Heart left ventricle (tissue), 16 donors: ENCODE measurements around the gene MPZ. TPM values are rescaled to one million over a fixed set of nuclear protein-coding genes. Genes with fewer than 3 reads are reported as not detected.
A peak's percentile ranks its signal among the peaks of the same experiment; 100 is the strongest.

Experiments used
- ATAC-seq, 4 donors: fragments of 200-7000 bp; cut with Tn5 transposase; one replicate each; pipeline ENCODE4 v1.9.1; 2020 to 2022; ENCODE audit warnings: moderate library complexity in 4 of 4, mild to moderate bottlenecking in 3 of 4, moderate number of reproducible peaks in 1 of 4
- DNase-seq, 5 donors: peaks; one replicate each; pipeline ENCODE4 v3.0.0-alpha.2; 2020
- H3K27ac ChIP-seq, 12 donors: fragments of 200-600 bp; sonication (generic) in 4 of 12; one replicate each; pipeline versions ENCODE4 v1.5.0 to v1.8.0; 2016 to 2022; ENCODE audit warnings: mild to moderate bottlenecking in 2 of 12
- H3K27me3 ChIP-seq, 9 donors: fragments of 200-600 bp; sonication (generic) in 2 of 9; one replicate each; pipeline versions ENCODE4 v1.5.1 to v1.8.0; 2016 to 2022; ENCODE audit warnings: mild to moderate bottlenecking in 3 of 9
- H3K36me3 ChIP-seq, 9 donors: fragments of 200-600 bp; sonication (generic) in 2 of 9; one replicate each; pipeline versions ENCODE4 v1.5.0 to v1.8.0; 2018 to 2022; ENCODE audit warnings: mild to moderate bottlenecking in 2 of 9
- H3K4me1 ChIP-seq, 12 donors: fragments of 200-600 bp; sonication (generic) in 4 of 12; one replicate each; pipeline versions ENCODE4 v1.5.0 to v1.8.0; 2016 to 2022; ENCODE audit warnings: mild to moderate bottlenecking in 3 of 12
- H3K4me3 ChIP-seq, 12 donors: fragments of 200-600 bp; sonication (generic) in 4 of 12; one replicate each; pipeline versions ENCODE4 v1.5.0 to v1.8.0; 2017 to 2022; ENCODE audit warnings: mild to moderate bottlenecking in 9 of 12, moderate library complexity in 4 of 12
- H3K9me3 ChIP-seq, 12 donors: fragments of 200-600 bp; sonication (generic) in 4 of 12; one replicate each; pipeline versions ENCODE4 v1.5.0 to v1.8.0; 2016 to 2022; ENCODE audit warnings: mild to moderate bottlenecking in 1 of 12
- POLR2A ChIP-seq, 2 donors: fragments of 450-650 bp; IDR thresholded peaks; one replicate each; pipeline ENCODE4 v1.6.1; 2017; ENCODE audit warnings: antibody characterized with exemption in 2 of 2, mild to moderate bottlenecking in 2 of 2, moderate library complexity in 2 of 2
- WGBS, 4 donors: extraction: QIAGEN DNeasy Blood & Tissue Kit in 2 of 4; methylation state at CpG; one replicate each; pipeline versions ENCODE4 v1.1.5 to v1.1.7; 2013 to 2018; 5-methylcytosine and 5-hydroxymethylcytosine counted together
- intact Hi-C, 10 donors: fragments of 100-400 bp; cut with DNase I; formaldehyde crosslinking; loops; one replicate each; pipeline versions ENCODE4 v1.11.1 to v1.14.2; 2022
- polyA plus RNA-seq, 2 donors: library from polyadenylated mRNA; stranded (reverse); fragments of 200-250 nt; gene quantifications; one replicate each; pipeline ENCODE4 v1.2.3, GENCODE V29; 2013
- total RNA-seq, 9 donors: library from RNA; depleted of rRNA in 2 of 9; stranded (reverse); fragments of >200 nt in 2 of 9; fragmentation: NEBNext Ultra II Directional in 3 of 9; extraction: Animal tissue kit (Norgen Biotek cat#: 25700) in 3 of 9; gene quantifications; one replicate each; pipeline versions ENCODE4 v1.1.0 to v1.2.4, GENCODE V29; 2016 to 2023
- TF ChIP-seq, protein P1 (sequence below), 12 donors: fragments of 200-600 bp; sonication (generic) in 4 of 12; IDR thresholded peaks; one replicate each; pipeline versions ENCODE4 v1.5.0 to v1.8.0; 2018 to 2022; ENCODE audit warnings: antibody characterized with exemption in 12 of 12, mild to moderate bottlenecking in 5 of 12
- donor health status: ischemic (EF 13 %, LVEDD 7.1; RV severe dilation, severe dysfunction).
- donor health status: healthy with polysubstance abuse.
- donor health status: DM: no; HTN: yes; CAD: no.
- donor health status: DM: no; HTN: no; CAD: no.
- donor health status: ischemic (EF 25% LVEDD 6.9; RV normal size, moderate dysfunction).
- donor health status: ischemic (EF 25% LVEDD 5.7; RV mildly dilated, moderate dysfunction).
- donor health status: healthy.
- donor health status: DM: yes; HTN: yes; CAD: no.
- donor health status: ischemic (EF 35%, LVEDD 5.7; RV mildly dilated, moderate dysfunction).
- donor health status: nonischemic (EF 11% LVEDD 7.7; RV severe dilation, severe dysfunction).
- donor health status: DM: yes; HTN: yes; CAD: no.
- donor health status: PGD.
- donor health status: ischemic (EF 29% LVEDD 5.4; RV normal size, mild dysfunction).
- donor health status: nonischemic (EF 23%, LVEDD 6.1; RV moderate dilation, normal function).

The MPZ gene
- total and polyA plus RNA-seq, 11 donors, result 0.90 to 5.6 (median 2.3) TPM

DNA sequence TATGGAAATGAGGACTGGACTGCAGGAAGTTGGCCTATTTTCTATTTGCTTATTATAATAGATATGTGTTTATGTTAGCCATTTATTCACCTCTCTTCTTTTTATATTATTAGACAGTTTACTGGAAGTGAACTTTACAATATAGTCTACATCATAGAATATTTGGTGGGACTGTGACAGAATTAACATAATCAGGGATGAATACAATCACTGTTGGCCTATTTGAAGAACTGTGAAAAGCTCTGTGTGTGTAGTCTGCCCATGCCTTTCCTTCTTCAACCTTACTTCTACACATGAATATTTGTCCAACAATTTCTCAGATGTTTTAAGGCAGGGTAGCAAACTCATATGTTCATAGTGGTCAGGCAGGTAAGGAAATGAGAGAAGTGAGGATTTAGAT, 12.4 kb downstream of the MPZ start:
- Histone ChIP-seq H3K4me1 (peaks cover 0 to 13% (median 0%) of the 10 kb centered on the region in 12 donors), H3K27me3 (no peaks in the 10 kb centered on the region), H3K36me3 (no peaks in the 10 kb centered on the region), H3K27ac (peak overlapping the region in 1 of 12 donors; percentile 6), H3K9me3 (no peaks in the 10 kb centered on the region), H3K4me3 (no peak overlapping the region)
- TF ChIP-seq, protein P1, sequence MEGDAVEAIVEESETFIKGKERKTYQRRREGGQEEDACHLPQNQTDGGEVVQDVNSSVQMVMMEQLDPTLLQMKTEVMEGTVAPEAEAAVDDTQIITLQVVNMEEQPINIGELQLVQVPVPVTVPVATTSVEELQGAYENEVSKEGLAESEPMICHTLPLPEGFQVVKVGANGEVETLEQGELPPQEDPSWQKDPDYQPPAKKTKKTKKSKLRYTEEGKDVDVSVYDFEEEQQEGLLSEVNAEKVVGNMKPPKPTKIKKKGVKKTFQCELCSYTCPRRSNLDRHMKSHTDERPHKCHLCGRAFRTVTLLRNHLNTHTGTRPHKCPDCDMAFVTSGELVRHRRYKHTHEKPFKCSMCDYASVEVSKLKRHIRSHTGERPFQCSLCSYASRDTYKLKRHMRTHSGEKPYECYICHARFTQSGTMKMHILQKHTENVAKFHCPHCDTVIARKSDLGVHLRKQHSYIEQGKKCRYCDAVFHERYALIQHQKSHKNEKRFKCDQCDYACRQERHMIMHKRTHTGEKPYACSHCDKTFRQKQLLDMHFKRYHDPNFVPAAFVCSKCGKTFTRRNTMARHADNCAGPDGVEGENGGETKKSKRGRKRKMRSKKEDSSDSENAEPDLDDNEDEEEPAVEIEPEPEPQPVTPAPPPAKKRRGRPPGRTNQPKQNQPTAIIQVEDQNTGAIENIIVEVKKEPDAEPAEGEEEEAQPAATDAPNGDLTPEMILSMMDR (IDR thresholded peaks at IDR 0.05), result no peak
- TF ChIP-seq POLR2A (IDR thresholded peaks at IDR 0.05), result no peak
- ATAC-seq (no peak), DNase-seq (no peak)
- intact Hi-C loops, result loop anchor here in 1 of 10 donors (5.0 kb wide), 1 partner anchor 60 kb away; no protein-coding TSS in a partner anchor

DNA sequence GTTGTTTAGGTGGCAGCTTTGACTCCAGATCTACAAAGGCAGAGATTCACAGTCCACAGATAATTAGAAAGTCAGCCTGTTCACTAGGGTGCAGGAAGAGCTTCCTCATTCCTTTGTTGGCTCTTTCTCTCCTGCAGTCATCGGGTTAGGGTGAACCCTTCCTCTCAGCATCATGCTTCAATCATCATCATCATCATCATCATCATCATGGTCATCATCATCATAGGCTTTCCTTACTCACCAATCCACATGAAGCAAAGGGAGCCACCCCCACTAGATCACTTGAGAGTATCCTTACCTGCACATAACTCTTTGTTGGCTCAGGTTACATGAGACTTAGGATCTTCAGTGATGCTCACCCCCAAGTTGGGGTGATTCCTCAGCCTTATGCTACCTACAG, 19.0 kb downstream of the MPZ start:
- 72 to 89% (median 82%) methylated on average over 1 of the region's 1 CpG for WGBS, 4 donors

DNA sequence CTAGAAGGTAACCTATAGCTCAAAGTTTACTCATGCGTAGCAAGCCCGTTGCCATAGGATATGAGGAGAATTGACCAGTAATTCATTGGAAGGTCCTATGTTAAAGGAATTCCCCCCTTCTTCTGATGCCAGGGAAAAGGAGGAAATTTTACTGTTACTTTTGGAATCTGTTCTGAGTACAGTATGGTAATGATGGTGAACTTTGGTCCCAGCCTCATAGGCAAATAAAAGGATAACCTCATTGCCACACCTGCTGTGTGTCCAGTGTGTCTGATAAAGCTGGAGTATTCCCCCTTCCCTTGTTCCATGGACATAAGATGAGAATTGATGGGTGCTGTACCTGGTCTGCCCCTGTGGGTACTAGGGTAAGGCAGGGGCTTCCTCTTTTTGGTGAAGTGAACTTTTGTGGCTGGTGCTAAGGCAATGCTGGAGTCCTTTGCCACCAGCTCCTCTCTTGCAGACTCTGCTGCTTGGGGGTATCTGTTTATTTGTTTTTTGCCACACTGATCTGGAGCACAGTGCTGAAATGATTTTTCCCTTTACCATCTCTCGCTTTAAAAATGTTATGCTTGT, 22.2 kb downstream of the MPZ start:
- Histone ChIP-seq H3K9me3 (no peaks in the 10 kb centered on the region), H3K36me3 (no peaks in the 10 kb centered on the region), H3K4me3 (no peak overlapping the region), H3K4me1 (no peaks in the 10 kb centered on the region), H3K27ac (no peak overlapping the region), H3K27me3 (no peaks in the 10 kb centered on the region)
- WGBS, 4 donors, result 94 to 99% (median 96%) methylated on average over 3 of the region's 3 CpGs
- intact Hi-C loops, result no loop called here
- no peak for ATAC-seq
- no peak for TF ChIP-seq POLR2A (IDR thresholded peaks at IDR 0.05)
- TF ChIP-seq, protein P1 (IDR thresholded peaks at IDR 0.05), result no peak
- no peak for DNase-seq

More for the DNA sequence above, 19.0 kb downstream of the MPZ start:
- Histone ChIP-seq H3K36me3 (no peaks in the 10 kb centered on the region), H3K27ac (no peak overlapping the region), H3K9me3 (no peaks in the 10 kb centered on the region), H3K27me3 (no peaks in the 10 kb centered on the region), H3K4me1 (no peaks in the 10 kb centered on the region), H3K4me3 (no peak overlapping the region)
- TF ChIP-seq POLR2A (IDR thresholded peaks at IDR 0.05), result no peak
- TF ChIP-seq, protein P1 (IDR thresholded peaks at IDR 0.05), result no peak
- DNase-seq, result no peak
- intact Hi-C loops, result loop anchor here in 8 of 10 donors (1.0 to 5.0 kb wide), 3 partner anchors 63 to 64 kb away; partner anchors contain the start of gene TOMM40L (in 7 of the 8)
- no peak for ATAC-seq

DNA sequence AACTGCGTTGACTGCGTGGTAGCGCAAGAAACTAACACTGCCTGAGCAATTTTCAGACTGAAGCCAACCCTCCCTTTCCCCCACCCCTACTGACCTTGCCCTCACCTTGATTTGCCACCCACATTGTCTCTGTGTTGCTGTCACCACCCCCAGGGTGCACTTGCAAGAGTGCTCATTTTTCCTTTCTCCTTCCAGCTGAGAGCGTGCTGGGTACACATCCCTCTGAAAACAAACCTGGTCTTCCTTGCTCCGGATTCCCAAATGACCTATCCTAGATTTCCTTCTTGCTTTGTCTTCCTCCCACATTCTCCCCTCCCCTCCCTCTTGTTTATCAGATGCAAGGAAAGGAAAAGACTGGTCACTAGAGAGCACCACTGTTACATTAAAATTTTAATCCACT, 24.2 kb downstream of the MPZ start:
- no peak for TF ChIP-seq POLR2A (IDR thresholded peaks at IDR 0.05)
- TF ChIP-seq, protein P1 (IDR thresholded peaks at IDR 0.05), result no peak
- no peaks in the 10 kb centered on the region for H3K9me3 ChIP-seq
- WGBS, 4 donors, result 60 to 76% (median 63%) methylated on average over 5 of the region's 5 CpGs
- H3K27ac ChIP-seq, result no peak overlapping the region
- no peaks in the 10 kb centered on the region for H3K4me1 ChIP-seq
- intact Hi-C loops, result no loop called here
- H3K36me3 ChIP-seq, result no peaks in the 10 kb centered on the region
- H3K27me3 ChIP-seq, result no peaks in the 10 kb centered on the region
- no peak overlapping the region for H3K4me3 ChIP-seq
- ATAC-seq (no peak), DNase-seq (no peak)
